Upper lobe of left lung (tissue), 4 donors: Measurements from ENCODE around the gene PCDH18.

Source experiments
- CTCF ChIP-seq, 6 experiments: fragments of 450-650 bp in 4 of 6; fragments of 200-600 bp in 2 of 6; sonication (generic) in 2 of 6; IDR thresholded peaks; one replicate each; pipeline ENCODE4 v1.5.1; 2016 to 2019; ENCODE audit warnings: antibody characterized with exemption in 6 of 6
- POLR2A ChIP-seq, 4 donors: fragments of 450-650 bp; IDR thresholded peaks; one replicate each; pipeline ENCODE4 v1.5.1; 2016 to 2017; ENCODE audit warnings: antibody characterized with exemption in 4 of 4, mild to moderate bottlenecking in 2 of 4
- POLR2AphosphoS5 ChIP-seq, 2 donors: sonication (generic); formaldehyde crosslinking; IDR thresholded peaks; one replicate each; pipeline ENCODE4 v1.5.1; 2017; ENCODE audit warnings: antibody characterized with exemption in 2 of 2

- no peak for TF ChIP-seq CTCF (IDR thresholded peaks at IDR 0.05)
- TF ChIP-seq POLR2A (IDR thresholded peaks at IDR 0.05) = no peak
- peak in 1 of 2 donors; percentile 27 for TF ChIP-seq POLR2AphosphoS5 (IDR thresholded peaks at IDR 0.05)
Observed at GRCh38 chr4:137545461-137545861, 13.2 kb upstream of the PCDH18 start.
